Measurements from ENCODE around the gene FAM149B1.

FAM149B1 gene

DNA sequence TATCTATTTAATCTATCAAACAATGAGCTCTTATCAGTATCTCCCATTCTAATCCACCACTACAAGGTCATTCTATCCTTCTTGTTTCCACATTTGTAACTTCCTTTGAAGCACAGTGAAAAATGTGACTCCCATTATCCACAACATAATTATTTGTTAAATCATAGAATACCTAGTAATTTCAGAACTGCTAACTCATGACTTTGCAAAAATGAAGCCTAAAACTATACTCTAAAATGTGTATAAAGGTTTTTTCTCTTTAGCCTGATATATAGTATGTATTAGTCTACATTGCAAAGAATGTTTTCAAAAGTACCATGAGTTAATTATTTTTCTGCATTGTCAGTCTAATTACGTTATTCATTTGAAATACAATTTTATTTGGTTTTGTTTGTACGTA is 96.5 kb downstream of the FAM149B1 start:
- DNase-seq (ENCODE audit: low read depth) = no peak
- no peak overlapping the region for H3K4me3 ChIP-seq (ENCODE audit: low read length)
- TF ChIP-seq, protein P1, sequence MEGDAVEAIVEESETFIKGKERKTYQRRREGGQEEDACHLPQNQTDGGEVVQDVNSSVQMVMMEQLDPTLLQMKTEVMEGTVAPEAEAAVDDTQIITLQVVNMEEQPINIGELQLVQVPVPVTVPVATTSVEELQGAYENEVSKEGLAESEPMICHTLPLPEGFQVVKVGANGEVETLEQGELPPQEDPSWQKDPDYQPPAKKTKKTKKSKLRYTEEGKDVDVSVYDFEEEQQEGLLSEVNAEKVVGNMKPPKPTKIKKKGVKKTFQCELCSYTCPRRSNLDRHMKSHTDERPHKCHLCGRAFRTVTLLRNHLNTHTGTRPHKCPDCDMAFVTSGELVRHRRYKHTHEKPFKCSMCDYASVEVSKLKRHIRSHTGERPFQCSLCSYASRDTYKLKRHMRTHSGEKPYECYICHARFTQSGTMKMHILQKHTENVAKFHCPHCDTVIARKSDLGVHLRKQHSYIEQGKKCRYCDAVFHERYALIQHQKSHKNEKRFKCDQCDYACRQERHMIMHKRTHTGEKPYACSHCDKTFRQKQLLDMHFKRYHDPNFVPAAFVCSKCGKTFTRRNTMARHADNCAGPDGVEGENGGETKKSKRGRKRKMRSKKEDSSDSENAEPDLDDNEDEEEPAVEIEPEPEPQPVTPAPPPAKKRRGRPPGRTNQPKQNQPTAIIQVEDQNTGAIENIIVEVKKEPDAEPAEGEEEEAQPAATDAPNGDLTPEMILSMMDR (conservative IDR thresholded peaks at IDR 0.05; ENCODE audit: low read length) = no peak

- no peak for DNase-seq (ENCODE audit: low read depth)
- TF ChIP-seq, protein P1 (conservative IDR thresholded peaks at IDR 0.05; ENCODE audit: low read length) = no peak
- no peak overlapping the region for H3K4me3 ChIP-seq (ENCODE audit: low read length)
Observed at GRCh38 chr10:73281097-73281496, 113.2 kb downstream of the FAM149B1 start.

DNA sequence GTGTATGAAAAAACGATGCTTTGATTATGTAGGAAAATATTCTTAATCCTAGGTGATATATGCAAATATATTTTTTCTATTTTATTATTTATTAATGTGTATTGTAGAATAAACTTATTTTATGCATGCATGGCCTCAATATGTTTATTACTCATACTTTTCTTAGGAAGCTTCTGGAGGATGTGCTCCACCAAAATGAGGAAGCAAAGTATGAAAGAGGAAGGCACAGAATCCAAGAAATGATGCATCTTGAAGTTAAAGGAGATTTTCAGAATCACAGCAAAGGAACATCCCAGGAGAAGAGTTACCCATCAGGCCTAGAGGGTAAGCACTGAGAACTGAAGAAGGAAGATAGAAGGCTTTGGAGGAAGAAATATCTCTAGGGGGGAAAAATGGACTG is 119.5 kb downstream of the FAM149B1 start:
- no peak for DNase-seq (ENCODE audit: low read depth)
- TF ChIP-seq, protein P1 (conservative IDR thresholded peaks at IDR 0.05; ENCODE audit: low read length) = no peak
- no peak overlapping the region for H3K4me3 ChIP-seq (ENCODE audit: low read length)

GRCh38 chr10:73289958-73290357 is 122.0 kb downstream of the FAM149B1 start:
- DNase-seq (ENCODE audit: low read depth) = no peak
- TF ChIP-seq, protein P1 (conservative IDR thresholded peaks at IDR 0.05; ENCODE audit: low read length) = no peak
- H3K4me3 ChIP-seq (ENCODE audit: low read length) = no peak overlapping the region

- no peak overlapping the region for H3K4me3 ChIP-seq (ENCODE audit: low read length)
- TF ChIP-seq, protein P1 (conservative IDR thresholded peaks at IDR 0.05; ENCODE audit: low read length) = no peak
- DNase-seq (ENCODE audit: low read depth) = no peak
Observed at GRCh38 chr10:73293461-73293860, 125.5 kb downstream of the FAM149B1 start.
